ENCODE results near the gene KRT7.
"Not testable (repeated sequence)": the region's sequence is repeated elsewhere in the genome, so short reads cannot be mapped to it uniquely, and the experiment has no call there.

Gene KRT7

GRCh38 chr12:52254965-52255751 is 22.1 kb downstream of the KRT7 start:
- no peaks in the 10 kb centered on the region for H4K20me1 ChIP-seq (ENCODE audit: insufficient read depth, low read length)
- no peaks in the 10 kb centered on the region for H3K36me3 ChIP-seq (replicated peaks; ENCODE audit: low read depth, low read length)
- H3K79me2 ChIP-seq (ENCODE audit: low read length) = no peaks in the 10 kb centered on the region
- H2AFZ ChIP-seq (ENCODE audit: low read depth, low read length) = no peak overlapping the region
- no peak for TF ChIP-seq EZH2phosphoT487 (IDR thresholded peaks at IDR 0.05; ENCODE audit: low read depth)
- TF ChIP-seq CTCF (IDR thresholded peaks at IDR 0.05; ENCODE audit: low read depth, low read length) = no peak
- H3K9me3 ChIP-seq (ENCODE audit: insufficient read depth, low read length) = no peaks in the 10 kb centered on the region
- no peaks in the 10 kb centered on the region for H3K4me1 ChIP-seq (ENCODE audit: low read length)
- H3K27ac ChIP-seq (ENCODE audit: low read length) = no peak overlapping the region
- H3K9ac ChIP-seq (ENCODE audit: low read length) = no peak overlapping the region
- no peaks in the 10 kb centered on the region for H3K27me3 ChIP-seq (ENCODE audit: low read depth, low read length)
- no peak overlapping the region for H3K4me2 ChIP-seq (ENCODE audit: low read length)
- no peak overlapping the region for H3K4me3 ChIP-seq (ENCODE audit: low read length)

GRCh38 chr12:52255926-52256583 is 23.0 kb downstream of the KRT7 start:
- Histone ChIP-seq H3K9me3 (ENCODE audit: insufficient read depth, low read length) (no peaks in the 10 kb centered on the region), H2AFZ (ENCODE audit: low read depth, low read length) (no peak overlapping the region), H3K27me3 (ENCODE audit: low read depth, low read length) (no peaks in the 10 kb centered on the region), H3K36me3 (replicated peaks; ENCODE audit: low read depth, low read length) (no peaks in the 10 kb centered on the region), H4K20me1 (ENCODE audit: insufficient read depth, low read length) (no peaks in the 10 kb centered on the region), H3K4me3 (ENCODE audit: low read length) (no peak overlapping the region), H3K9ac (ENCODE audit: low read length) (no peak overlapping the region), H3K27ac (ENCODE audit: low read length) (no peak overlapping the region), H3K4me1 (ENCODE audit: low read length) (no peaks in the 10 kb centered on the region), H3K4me2 (ENCODE audit: low read length) (no peak overlapping the region), H3K79me2 (ENCODE audit: low read length) (no peaks in the 10 kb centered on the region)
- TF ChIP-seq EZH2phosphoT487 (IDR thresholded peaks at IDR 0.05; ENCODE audit: low read depth) (no peak), CTCF (IDR thresholded peaks at IDR 0.05; ENCODE audit: low read depth, low read length) (no peak)

DNA sequence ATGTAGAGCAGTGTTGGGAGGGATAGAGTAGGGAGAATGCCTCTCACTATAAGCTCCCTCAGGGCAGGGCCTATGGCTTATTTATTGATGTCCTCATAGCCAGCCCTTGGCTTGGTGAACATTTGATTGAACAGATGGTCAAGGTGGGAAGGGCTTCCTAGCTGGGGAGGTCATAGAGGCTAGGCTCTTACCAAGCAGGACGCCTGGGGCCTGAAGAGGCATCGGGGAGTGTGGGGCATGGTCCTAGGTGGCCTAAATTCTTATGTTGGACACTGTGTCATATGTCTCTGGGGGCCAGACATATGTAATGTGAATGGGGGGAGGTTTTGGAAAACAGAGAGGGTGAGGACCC is 23.5 kb downstream of the KRT7 start:
- no peak for TF ChIP-seq EZH2phosphoT487 (IDR thresholded peaks at IDR 0.05; ENCODE audit: low read depth)
- no peak for TF ChIP-seq CTCF (IDR thresholded peaks at IDR 0.05; ENCODE audit: low read depth, low read length)
- Histone ChIP-seq H4K20me1 (ENCODE audit: insufficient read depth, low read length) (no peaks in the 10 kb centered on the region), H3K27ac (ENCODE audit: low read length) (no peak overlapping the region), H3K4me3 (ENCODE audit: low read length) (no peak overlapping the region), H3K79me2 (ENCODE audit: low read length) (no peaks in the 10 kb centered on the region), H3K4me2 (ENCODE audit: low read length) (no peak overlapping the region), H3K9ac (ENCODE audit: low read length) (no peak overlapping the region), H2AFZ (ENCODE audit: low read depth, low read length) (no peak overlapping the region), H3K36me3 (replicated peaks; ENCODE audit: low read depth, low read length) (no peaks in the 10 kb centered on the region), H3K9me3 (ENCODE audit: insufficient read depth, low read length) (no peaks in the 10 kb centered on the region), H3K4me1 (ENCODE audit: low read length) (no peaks in the 10 kb centered on the region), H3K27me3 (ENCODE audit: low read depth, low read length) (no peaks in the 10 kb centered on the region)

DNA sequence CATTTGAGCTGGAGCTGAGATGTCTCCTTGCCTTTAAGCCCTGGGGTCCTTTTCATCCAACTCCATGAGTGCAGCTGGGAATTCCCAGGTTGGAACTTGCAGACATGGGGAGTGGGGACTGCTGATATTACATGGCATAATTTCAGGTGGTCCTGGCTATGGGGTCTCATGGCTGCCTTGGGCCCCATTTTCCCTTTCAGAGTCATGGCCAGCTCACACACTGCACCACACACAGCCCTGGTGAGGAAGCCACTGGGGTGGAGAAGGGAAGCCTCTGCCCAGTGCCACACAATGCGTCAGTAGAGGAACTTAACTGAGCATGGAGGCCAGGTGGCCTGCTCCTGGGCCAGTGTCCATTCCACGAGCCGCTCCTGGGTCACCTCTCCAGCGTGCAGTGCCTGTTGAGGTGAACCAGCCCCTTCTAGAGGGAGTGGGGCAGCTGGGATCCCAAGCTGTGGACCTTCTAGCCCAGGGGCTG is 24.1 kb downstream of the KRT7 start:
- Histone ChIP-seq H3K4me1 (ENCODE audit: low read length) (no peaks in the 10 kb centered on the region), H3K27me3 (ENCODE audit: low read depth, low read length) (no peaks in the 10 kb centered on the region), H3K4me2 (ENCODE audit: low read length) (no peak overlapping the region), H2AFZ (ENCODE audit: low read depth, low read length) (no peak overlapping the region), H3K9me3 (ENCODE audit: insufficient read depth, low read length) (no peaks in the 10 kb centered on the region), H3K36me3 (replicated peaks; ENCODE audit: low read depth, low read length) (no peaks in the 10 kb centered on the region), H3K27ac (ENCODE audit: low read length) (no peak overlapping the region), H3K4me3 (ENCODE audit: low read length) (no peak overlapping the region), H4K20me1 (ENCODE audit: insufficient read depth, low read length) (no peaks in the 10 kb centered on the region), H3K79me2 (ENCODE audit: low read length) (no peaks in the 10 kb centered on the region), H3K9ac (ENCODE audit: low read length) (no peak overlapping the region)
- no peak for TF ChIP-seq CTCF (IDR thresholded peaks at IDR 0.05; ENCODE audit: low read depth, low read length)
- TF ChIP-seq EZH2phosphoT487 (IDR thresholded peaks at IDR 0.05; ENCODE audit: low read depth) = no peak

- H2AFZ ChIP-seq (ENCODE audit: low read depth, low read length); H3K4me2 ChIP-seq (ENCODE audit: low read length); H3K4me1 ChIP-seq (ENCODE audit: low read length); H3K9ac ChIP-seq (ENCODE audit: low read length); H4K20me1 ChIP-seq (ENCODE audit: insufficient read depth, low read length); H3K27ac ChIP-seq (ENCODE audit: low read length); H3K36me3 ChIP-seq (replicated peaks; ENCODE audit: low read depth, low read length); H3K4me3 ChIP-seq (ENCODE audit: low read length); H3K27me3 ChIP-seq (ENCODE audit: low read depth, low read length); H3K79me2 ChIP-seq (ENCODE audit: low read length); H3K9me3 ChIP-seq (ENCODE audit: insufficient read depth, low read length): not testable (repeated sequence)
Measured at GRCh38 chr12:52257922-52258321, 24.9 kb downstream of the KRT7 start.

Data from OCI-LY3 (cell line).